SK-N-MC (cell line): Measurements from ENCODE around the gene BRD9.

Experiments used
- FOXP2 ChIP-seq: optimal IDR thresholded peaks from 2 replicates; pipeline ENCODE3; 2011; ENCODE audit warnings: mild to moderate bottlenecking, moderate library complexity; ENCODE audit not compliant: insufficient read depth; ENCODE audit errors: extremely low read length, control extremely low read depth
- POLR2AphosphoS5 ChIP-seq: IDR thresholded peaks from 2 replicates; pipeline ENCODE4 v1.6.1; 2012; ENCODE audit warnings: mild to moderate bottlenecking, low read depth, low read length, borderline replicate concordance

GRCh38 chr5:905139-905642 lies 12.6 kb upstream of the BRD9 start:
- TF ChIP-seq POLR2AphosphoS5 (no peak), FOXP2 (no peak)
